GM18511 (cell line): ENCODE data around the gene NR4A2.
A peak's percentile ranks its signal among the peaks of the same experiment; 100 is the strongest.
"Not testable (repeated sequence)": the region's sequence is repeated elsewhere in the genome, so short reads cannot be mapped to it uniquely, and the experiment has no call there.

Experiments used
- ATAC-seq: cut with Tn5 transposase; IDR thresholded peaks from one replicate; pipeline ENCODE4 v1.9.1; 2021; ENCODE audit warnings: mild to moderate bottlenecking, moderate library complexity; ENCODE audit not compliant: unreplicated experiment

Gene NR4A2

DNA sequence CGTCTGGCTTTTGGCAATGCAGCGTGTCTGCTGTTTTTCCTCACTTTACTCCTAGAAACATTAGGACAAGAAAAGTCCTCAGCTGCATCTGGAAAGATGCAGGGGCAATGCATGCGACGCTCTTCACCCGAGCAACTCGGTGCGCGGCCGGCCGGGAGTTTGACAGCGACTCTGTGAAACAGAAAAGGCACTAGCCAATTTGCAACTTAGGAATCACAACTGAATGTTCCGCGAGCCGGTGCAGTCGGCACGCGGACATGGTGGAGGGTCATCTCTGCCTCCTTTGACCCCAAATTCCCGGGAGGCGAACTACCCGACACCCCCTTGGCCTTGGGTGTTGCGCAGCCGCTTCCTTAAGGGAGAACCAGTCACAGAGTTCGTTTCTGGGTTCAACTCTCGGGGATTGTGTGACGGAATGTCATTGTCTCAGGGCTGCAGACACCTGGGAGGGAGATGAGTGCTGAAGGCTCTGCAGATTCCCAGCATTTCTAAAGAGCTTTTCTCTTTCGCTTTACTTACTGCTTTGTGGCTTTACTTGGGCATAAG is 9.8 kb downstream of the NR4A2 start:
- ATAC-seq, result peak; percentile 23

DNA sequence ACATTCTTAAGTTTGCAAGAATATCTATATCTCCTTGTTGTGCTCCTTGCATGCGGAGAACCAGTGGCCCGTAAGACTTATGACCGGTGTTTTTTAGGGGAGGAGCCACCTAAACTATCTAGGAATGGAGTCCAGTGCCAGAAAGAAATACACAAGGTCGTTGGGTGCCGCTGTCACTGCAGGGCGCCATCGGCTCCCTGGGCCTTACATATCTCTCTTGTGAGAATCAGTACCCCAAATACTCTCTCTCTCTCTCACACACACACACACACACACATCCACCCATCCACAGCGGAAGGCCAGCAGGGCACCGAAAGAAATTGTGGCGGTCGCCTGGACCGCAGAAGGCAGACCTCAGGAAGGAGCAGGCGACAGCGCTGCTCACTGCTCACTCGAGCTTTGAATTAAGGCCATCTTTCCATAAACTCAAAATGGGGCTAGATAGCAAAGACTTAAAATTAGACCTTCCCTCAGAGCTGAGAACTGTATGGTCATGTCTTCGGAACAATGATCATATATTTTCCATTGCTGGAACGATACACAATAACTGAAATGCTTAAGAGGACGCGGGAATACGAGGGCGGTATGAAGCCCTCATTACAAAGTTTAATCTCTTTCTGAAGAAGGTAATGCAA is 10.4 kb downstream of the NR4A2 start:
- ATAC-seq, result peak; percentile 86

DNA sequence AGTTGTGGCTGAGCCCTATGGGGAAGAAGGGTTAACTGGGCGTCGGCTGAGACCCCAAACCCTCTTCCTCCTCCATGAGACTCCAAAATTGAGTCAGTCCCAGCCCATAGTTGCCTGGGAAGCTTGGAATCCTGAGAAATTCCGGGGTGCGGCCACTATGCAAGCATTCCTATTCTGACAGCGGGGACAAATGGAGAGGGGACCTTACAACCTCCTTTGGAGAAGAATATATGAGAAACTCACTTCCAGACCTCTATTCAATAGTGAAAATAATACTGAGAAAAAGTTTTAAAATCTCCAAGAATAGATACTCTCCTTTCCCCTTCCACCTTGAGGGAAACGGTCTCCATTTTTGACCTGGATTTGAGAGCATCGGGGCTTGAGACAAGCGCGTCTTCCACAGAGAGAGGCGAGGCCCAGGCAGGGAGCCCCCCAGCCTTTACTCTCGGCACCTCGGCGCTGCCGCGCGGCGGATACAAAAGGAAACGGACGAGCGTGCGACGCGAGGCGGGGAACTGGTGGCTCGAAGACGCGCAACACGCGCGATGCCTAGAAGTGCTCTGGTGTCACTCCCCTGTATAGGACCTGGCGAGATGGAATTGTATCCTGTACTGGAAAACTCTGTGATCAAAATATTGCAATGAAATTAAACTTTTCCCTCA is 11.1 kb downstream of the NR4A2 start:
- ATAC-seq, result peak; percentile 36

DNA sequence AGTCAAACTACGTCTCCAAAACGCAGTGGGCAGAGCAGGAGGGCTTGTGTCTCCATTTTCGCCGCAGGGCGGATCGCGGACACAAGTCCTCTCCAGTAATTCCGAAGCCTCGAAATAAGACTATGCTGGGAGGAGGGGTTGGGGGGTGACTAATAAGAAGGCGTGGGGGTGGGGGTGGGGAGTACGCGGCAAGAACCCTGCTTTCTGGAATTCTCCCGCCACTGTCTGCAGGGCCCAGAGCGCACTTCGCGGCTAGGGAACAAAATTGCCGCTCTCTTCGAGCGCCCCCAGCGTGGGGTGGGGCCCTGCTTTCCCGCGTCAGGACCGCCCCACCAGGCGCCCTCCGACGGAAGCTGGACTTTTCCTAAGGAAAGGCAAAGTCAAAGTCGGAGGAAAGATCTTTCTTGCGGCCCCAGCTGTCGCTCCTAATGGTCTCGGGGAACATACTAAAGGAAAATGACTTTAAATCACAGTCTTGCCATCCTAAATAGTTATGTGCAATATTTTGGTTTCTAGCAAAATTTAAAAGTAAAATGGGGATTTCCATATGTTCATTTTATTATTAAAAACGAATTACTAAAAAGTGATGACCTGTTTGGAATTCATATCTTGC is 11.9 kb downstream of the NR4A2 start:
- ATAC-seq, result no peak

DNA sequence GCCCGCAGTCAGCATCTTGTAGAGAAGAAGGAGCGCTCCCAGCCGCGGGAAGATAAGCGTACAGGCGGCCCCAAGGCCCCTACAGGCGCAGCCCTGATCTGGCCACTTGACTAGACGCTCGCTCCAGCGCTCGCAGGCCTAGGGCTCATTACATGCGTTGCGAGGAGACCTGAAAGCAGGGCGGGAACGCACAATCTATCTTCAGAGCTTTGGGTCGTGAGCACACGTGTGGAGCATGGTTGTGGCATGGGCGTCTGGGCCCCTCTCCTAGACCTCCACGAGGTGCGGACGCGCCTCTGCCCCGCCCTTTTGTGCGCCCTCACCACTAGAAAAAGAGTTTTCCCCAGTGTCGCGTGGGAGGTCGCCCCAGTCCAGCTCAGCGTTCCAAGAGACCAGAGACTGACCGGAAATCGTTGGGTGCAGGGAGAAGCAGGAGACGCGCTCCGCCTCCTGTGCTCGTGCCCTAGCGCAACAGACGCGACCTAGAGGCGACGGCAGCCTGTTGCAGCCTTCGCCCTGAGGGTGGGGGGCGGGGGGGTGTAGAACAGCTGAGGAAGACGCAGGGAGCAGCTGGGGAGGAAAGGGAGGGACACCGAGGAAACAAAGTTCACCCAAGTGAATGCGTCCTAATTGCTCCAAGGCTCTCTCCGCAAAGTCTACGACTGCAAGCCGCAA is 12.6 kb downstream of the NR4A2 start:
- no peak for ATAC-seq

DNA sequence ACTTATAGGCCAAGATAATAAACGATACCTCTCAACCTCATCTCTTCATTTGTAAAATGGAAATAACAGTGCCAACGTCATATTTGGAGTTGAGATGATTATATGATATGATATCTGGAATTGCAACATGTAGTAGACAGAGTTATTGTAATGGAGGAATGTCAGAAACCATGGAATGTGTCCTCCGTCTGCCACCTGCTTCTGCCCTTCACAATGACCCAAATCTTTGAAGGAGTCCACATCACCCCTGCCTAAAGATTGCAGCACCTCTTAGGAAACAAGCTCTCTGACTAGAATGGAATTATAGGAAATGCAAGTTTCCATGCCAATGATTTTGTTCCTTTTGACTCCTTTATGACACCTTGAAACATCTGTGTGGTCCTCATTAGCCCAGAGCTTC is 14.9 kb downstream of the NR4A2 start:
- no peak for ATAC-seq

DNA sequence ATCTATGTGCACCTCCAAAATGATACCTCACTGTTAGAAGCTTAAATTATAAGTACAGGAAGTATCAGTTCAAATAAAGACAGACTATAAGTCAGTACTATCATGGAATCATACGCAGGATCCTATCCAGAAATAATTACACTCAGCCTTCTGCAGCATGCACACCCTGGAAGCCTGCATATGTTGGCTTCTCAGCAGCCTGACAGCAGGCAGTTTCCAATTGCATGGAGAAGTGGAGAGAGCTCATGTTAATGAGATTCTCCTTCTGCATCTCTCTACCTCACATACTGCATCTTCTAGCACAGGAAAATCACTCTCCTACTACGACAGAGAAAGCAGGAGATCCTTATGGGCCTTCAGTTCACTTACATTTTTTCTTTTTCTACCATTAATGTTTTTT is 20.5 kb downstream of the NR4A2 start:
- ATAC-seq, result no peak

DNA sequence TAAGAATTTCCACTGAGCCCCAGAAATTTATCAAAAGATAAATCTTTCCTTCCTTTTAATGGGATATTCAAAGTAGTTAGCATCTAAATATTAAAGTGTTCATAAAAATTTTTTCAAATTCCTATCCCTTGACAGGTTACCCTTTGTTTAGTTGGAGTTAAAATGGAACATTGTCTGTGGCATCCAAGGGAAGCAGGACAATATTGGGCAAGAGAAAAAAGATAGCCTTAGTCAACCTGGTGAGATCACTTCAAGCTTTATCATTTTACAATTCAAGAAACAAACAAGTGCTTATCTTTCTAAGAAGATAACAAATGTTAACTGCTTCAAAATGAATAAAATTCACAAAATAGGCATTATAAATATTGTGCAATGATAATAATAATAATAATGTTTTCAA is 21.7 kb downstream of the NR4A2 start:
- ATAC-seq, result no peak

DNA sequence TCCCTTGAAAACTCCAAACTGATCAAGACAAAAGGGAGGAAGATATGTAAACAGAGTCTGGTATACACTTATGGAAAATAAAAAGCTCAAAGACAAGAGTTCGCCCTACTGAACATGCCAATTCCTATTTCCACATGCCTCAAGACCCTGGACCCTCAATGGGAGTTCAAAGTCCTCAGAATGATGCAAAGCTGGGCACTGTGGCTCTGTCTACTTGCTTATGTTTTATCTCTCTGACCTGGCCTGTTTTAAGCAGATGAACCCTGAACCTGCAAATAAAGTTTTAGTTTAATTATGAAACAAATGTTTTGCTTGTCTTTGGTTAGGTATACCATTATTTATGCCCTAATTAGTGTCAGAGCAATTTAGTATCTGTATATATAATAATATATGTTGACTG is 22.6 kb downstream of the NR4A2 start:
- no peak for ATAC-seq

DNA sequence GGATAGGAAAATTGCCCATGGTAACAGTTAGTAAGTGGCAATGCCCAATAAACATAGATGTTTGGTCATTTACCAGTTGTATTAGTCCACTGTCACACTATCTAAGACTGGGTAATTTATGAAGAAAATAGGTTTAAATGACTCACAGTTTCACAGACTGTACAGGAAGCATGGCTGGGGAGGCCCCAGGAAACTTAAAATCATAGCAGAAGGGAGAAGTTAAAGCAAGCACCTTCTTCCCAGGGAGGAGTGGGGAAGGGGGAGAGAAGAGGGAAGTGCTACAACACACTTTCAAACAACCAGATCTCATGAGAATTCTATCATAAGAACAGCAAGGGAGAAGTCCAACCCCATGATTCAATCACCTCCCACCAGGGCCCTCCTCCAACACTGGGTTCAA is 23.4 kb downstream of the NR4A2 start:
- peak; percentile 84 for ATAC-seq

DNA sequence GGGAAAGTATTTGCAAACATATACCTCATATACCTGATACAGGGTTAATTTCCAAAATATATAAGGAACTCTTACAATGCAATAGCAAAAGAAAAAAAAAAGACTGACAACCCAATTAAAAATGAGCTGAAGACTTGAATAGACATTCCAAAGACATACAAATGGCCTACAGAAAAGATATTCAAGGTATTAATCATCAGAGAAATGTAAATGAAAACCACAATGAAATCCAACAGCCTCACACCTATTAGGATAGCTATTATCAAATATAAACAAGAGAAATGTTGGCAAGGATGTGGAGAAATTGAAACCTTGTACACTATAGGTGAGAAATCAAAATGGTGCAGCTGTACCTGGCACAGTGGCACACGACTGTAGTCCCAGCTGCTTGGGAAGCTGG is 25.7 kb downstream of the NR4A2 start:
- no peak for ATAC-seq

DNA sequence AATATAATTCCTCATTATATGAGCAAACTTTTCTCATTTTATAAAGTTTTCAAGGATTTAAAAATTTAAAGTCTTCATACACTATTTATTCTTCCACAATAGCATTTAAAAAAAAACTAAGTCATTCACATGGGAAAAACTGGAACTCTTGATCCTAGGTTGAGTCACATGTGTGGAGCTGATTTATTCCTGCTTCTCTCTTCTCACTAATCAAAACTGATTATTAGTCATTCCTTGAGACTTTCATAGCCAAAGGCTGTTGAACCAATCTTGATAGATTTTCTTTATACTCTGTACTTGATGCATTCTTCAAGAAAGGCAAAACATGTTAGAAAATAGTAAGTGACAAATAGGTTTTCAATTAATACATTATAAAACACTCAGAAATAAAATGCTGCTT is 27.4 kb downstream of the NR4A2 start:
- no peak for ATAC-seq

DNA sequence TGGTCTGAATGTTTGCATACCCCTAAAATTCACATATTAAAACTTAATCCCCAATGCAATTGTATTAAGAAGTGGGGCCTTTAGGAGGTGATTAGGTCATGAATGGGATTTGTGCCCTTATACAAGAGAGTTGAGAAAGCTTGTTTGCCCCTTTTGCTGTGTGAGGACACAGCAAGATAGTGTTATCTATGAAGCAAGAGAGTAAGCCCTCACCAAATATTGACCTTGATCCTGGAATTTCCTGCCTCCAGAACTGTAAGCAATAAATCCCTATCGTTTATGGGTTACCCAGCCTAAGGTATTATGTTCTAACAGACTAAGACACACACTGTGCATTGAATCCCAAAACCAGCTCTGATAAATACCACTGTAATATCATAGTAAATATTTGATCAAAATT is 32.2 kb downstream of the NR4A2 start:
- ATAC-seq, result no peak

DNA sequence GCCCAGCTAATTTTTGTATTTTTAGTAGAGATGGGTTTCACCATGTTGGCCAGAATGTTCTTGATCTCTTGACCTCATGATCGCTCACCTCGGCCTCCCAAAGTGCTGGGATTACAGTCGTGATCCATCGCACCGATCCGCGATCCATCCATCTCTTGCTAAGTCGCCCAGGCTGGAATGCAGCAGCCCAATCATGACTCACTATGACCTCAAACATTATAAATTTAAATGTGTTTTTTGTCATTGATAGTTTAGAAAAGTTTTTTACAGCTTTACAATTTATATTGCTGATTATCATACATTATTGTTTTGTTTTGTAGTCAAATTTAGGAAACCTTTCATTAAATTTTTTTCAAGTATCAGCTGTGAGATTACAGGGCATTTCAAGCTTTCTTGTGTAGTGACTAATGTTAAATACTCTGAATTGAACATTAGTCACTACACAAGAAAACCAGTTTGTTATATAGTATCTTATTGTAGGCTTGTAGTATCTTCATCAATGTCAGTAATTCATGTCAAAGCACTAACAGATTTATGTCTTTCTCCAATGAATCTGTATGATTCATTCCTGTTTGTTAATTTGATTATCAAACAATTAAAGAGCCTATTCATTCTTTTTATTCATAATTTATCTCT is 37.5 kb downstream of the NR4A2 start:
- no peak for ATAC-seq

DNA sequence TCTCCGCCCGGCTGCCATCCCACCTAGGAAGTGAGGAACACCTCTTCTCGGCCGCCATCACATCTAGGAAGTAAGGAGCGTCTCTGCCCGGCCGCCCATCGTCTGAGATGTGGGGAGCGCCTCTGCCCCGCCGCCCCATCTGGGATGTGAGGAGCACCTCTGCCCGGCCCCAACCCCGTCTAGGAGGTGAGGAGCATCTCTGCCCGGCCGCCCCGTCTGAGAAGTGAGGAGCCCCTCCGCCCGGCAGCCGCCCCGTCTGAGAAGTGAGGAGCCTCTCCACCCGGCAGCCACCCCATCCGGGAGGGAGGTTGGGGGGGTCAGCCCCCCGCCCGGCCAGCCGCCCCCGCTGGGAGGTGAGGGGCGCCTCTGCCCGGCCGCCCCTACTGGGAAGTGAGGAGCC is 39.1 kb downstream of the NR4A2 start:
- ATAC-seq, result not testable (repeated sequence)

DNA sequence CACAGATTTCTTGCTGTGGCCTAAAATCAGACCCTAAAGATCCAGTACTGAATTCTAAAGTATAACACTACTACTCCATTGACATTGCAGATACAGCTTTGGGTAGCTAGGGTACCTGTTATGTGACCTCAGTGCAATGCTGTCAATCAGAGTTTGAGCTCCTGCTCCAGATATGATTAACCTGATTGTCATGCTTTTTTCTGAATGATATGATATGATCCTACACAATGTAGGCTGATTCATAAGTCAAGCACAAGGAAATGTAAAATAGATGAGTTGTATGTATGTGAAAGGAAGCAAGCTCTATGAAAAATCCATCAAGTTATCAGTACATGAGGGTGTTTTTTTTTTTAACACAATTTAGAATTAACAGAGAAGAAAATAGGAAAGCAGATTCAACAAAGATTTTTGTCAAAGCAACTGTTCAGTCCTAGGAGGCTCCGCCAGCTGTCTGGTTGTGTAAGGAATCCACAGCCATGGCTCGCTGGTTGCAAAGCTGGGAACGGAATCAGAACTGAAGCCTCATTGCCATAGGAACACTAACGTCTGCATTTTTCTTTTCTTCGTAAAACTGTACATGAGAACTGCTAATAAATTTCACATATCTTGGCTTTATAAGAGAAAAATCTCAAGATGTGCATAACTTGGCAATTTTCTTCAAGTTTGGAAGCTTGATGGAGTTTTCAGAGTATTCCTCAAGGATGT is 52.9 kb downstream of the NR4A2 start:
- no peak for ATAC-seq
